H9 (cell line): ENCODE data around the gene AP2M1. TPM values are rescaled to one million over a fixed set of nuclear protein-coding genes. Genes with fewer than 3 reads are reported as not detected.

Experiments
- DNase-seq: peaks from one replicate; pipeline ENCODE4 v3.0.0-alpha.2; 2017
- H2AFZ ChIP-seq: one replicate; pipeline ENCODE4 v1.6.1; 2013; ENCODE audit warnings: mild to moderate bottlenecking, low read length, control low read depth, moderate library complexity
- H2AK5ac ChIP-seq: 2 replicates; pipeline ENCODE4 v1.6.1; 2013; ENCODE audit warnings: low read length, control low read depth, mixed read lengths; ENCODE audit not compliant: insufficient read length
- H2BK120ac ChIP-seq: one replicate; pipeline ENCODE4 v1.6.1; 2013; ENCODE audit warnings: low read depth, mild to moderate bottlenecking, low read length, control low read depth, inconsistent platforms; ENCODE audit not compliant: poor library complexity, severe bottlenecking
- H2BK12ac ChIP-seq: 2 replicates; pipeline ENCODE4 v1.6.1; 2013; ENCODE audit warnings: low read length, control low read depth, mixed read lengths, low read depth; ENCODE audit not compliant: insufficient read length
- H2BK15ac ChIP-seq: 2 replicates; pipeline ENCODE4 v1.6.1; 2013; ENCODE audit warnings: low read depth, low read length, control low read depth
- H2BK20ac ChIP-seq: one replicate; pipeline ENCODE4 v1.6.1; 2013; ENCODE audit warnings: low read depth, mild to moderate bottlenecking, low read length, control low read depth, inconsistent platforms; ENCODE audit not compliant: poor library complexity, severe bottlenecking
- H2BK5ac ChIP-seq: 2 replicates; pipeline ENCODE4 v1.6.1; 2013; ENCODE audit warnings: low read length, control low read depth, mixed read lengths; ENCODE audit not compliant: insufficient read length
- H3K14ac ChIP-seq: 2 replicates; pipeline ENCODE4 v1.6.1; 2013; ENCODE audit warnings: low read length, control low read depth; ENCODE audit not compliant: insufficient read depth
- H3K18ac ChIP-seq: 2 replicates; pipeline ENCODE4 v1.6.1; 2013; ENCODE audit warnings: low read depth, mild to moderate bottlenecking, mixed read lengths, low read length, control low read depth; ENCODE audit not compliant: insufficient read length
- H3K23ac ChIP-seq: 2 replicates; pipeline ENCODE4 v1.6.1; 2013; ENCODE audit warnings: low read length, control low read depth, mixed read lengths, low read depth; ENCODE audit not compliant: insufficient read length
- H3K23me2 ChIP-seq: 2 replicates; pipeline ENCODE4 v1.6.1; 2013; ENCODE audit warnings: low read depth, mild to moderate bottlenecking, mixed read lengths, low read length, control low read depth; ENCODE audit not compliant: insufficient read length, poor library complexity, severe bottlenecking
- H3K27ac ChIP-seq: 2 replicates; pipeline ENCODE4 v1.5.1; 2013; ENCODE audit warnings: low read length, control low read depth, mixed read lengths, low read depth; ENCODE audit not compliant: insufficient read length
- H3K27me3 ChIP-seq: 2 replicates; pipeline ENCODE4 v1.6.1; 2013; ENCODE audit warnings: low read length, control low read depth, inconsistent platforms; ENCODE audit not compliant: insufficient read depth
- H3K4ac ChIP-seq: 2 replicates; pipeline ENCODE4 v1.6.1; 2013; ENCODE audit warnings: low read depth, mild to moderate bottlenecking, control low read depth, inconsistent platforms, low read length, moderate library complexity
- H3K4me1 ChIP-seq: 2 replicates; pipeline ENCODE4 v1.6.1; 2013; ENCODE audit warnings: low read length, control low read depth, inconsistent platforms; ENCODE audit not compliant: insufficient read depth
- H3K4me2 ChIP-seq: 2 replicates; pipeline ENCODE4 v1.6.1; 2013; ENCODE audit warnings: low read length, control low read depth, mixed read lengths; ENCODE audit not compliant: insufficient read length, insufficient read depth
- H3K56ac ChIP-seq: 2 replicates; pipeline ENCODE4 v1.6.1; 2013; ENCODE audit warnings: low read depth, mild to moderate bottlenecking, mixed read lengths, low read length, control low read depth; ENCODE audit not compliant: insufficient read length
- H3K79me1 ChIP-seq: 2 replicates; pipeline ENCODE4 v1.6.1; 2013; ENCODE audit warnings: low read depth, mild to moderate bottlenecking, moderate library complexity, low read length, control low read depth, inconsistent platforms; ENCODE audit not compliant: insufficient read depth, poor library complexity, severe bottlenecking
- H3K79me2 ChIP-seq: 2 replicates; pipeline ENCODE4 v1.6.1; 2013; ENCODE audit warnings: low read length, control low read depth, inconsistent platforms; ENCODE audit not compliant: insufficient read depth
- H3K9ac ChIP-seq: 2 replicates; pipeline ENCODE4 v1.6.1; 2013; ENCODE audit warnings: low read length, control low read depth, mixed read lengths; ENCODE audit not compliant: insufficient read length; ENCODE audit errors: extremely low read depth
- H3K9me3 ChIP-seq: one replicate; pipeline ENCODE4 v1.6.1; 2013; ENCODE audit warnings: low read depth, low read length, inconsistent platforms; ENCODE audit not compliant: control insufficient read depth
- H3T11ph ChIP-seq: one replicate; pipeline ENCODE4 v1.6.1; 2013; ENCODE audit warnings: mild to moderate bottlenecking, low read length, control low read depth, inconsistent platforms
- H4K20me1 ChIP-seq: one replicate; pipeline ENCODE4 v1.6.1; 2013; ENCODE audit not compliant: control insufficient read depth, insufficient read length, insufficient read depth
- H4K5ac ChIP-seq: 2 replicates; pipeline ENCODE4 v1.6.1; 2013; ENCODE audit warnings: low read depth, mild to moderate bottlenecking, mixed read lengths, low read length, control low read depth; ENCODE audit not compliant: insufficient read length
- H4K8ac ChIP-seq: replicated peaks from 2 replicates; pipeline ENCODE4 v1.6.1; 2013; ENCODE audit warnings: low read length, control low read depth, mixed read lengths, low read depth; ENCODE audit not compliant: insufficient read length
- H4K91ac ChIP-seq: 2 replicates; pipeline ENCODE4 v1.6.1; 2013; ENCODE audit warnings: low read depth, mild to moderate bottlenecking, moderate library complexity, mixed read lengths, low read length, control low read depth; ENCODE audit not compliant: insufficient read length
- H3K27ac Mint-ChIP-seq, 3 experiments: 2 replicates in 2 of 3; 3 replicates in 1 of 3; pipeline ENCODE4 v1.8.0; 2020 to 2021; ENCODE audit warnings: mixed read lengths in 3 of 3, mild to moderate bottlenecking in 1 of 3, moderate library complexity in 1 of 3
- H3K27me3 Mint-ChIP-seq: 2 replicates; pipeline ENCODE4 v1.8.0; 2021; ENCODE audit warnings: low read depth, mild to moderate bottlenecking, moderate library complexity, mixed read lengths
- H3K36me3 Mint-ChIP-seq, 3 experiments: 2 replicates in 2 of 3; 3 replicates in 1 of 3; pipeline ENCODE4 v1.8.0; 2020 to 2021; ENCODE audit warnings: low read depth in 3 of 3, mixed read lengths in 3 of 3; ENCODE audit not compliant: insufficient read depth in 1 of 3
- H3K4me1 Mint-ChIP-seq, 2 experiments: 2 replicates each; pipeline ENCODE4 v1.8.0; 2020; ENCODE audit warnings: mixed read lengths in 2 of 2
- H3K4me3 Mint-ChIP-seq, 2 experiments: 2 replicates in 1 of 2; 3 replicates in 1 of 2; pipeline ENCODE4 v1.8.0; 2020 to 2021; ENCODE audit warnings: mild to moderate bottlenecking in 2 of 2, mixed read lengths in 2 of 2, moderate library complexity in 1 of 2
- H3K9me3 Mint-ChIP-seq, 2 experiments: 2 replicates in 1 of 2; 3 replicates in 1 of 2; pipeline ENCODE4 v1.8.0; 2020; ENCODE audit warnings: mild to moderate bottlenecking in 2 of 2, mixed read lengths in 2 of 2, moderate library complexity in 1 of 2
- WGBS: extraction: QIAGEN DNeasy Blood & Tissue Kit; methylation state at CpG from one replicate; pipeline ENCODE4 v1.1.7; 2013; ENCODE audit warnings: missing lambda C conversion rate, low lambda C conversion rate, mixed read lengths; ENCODE audit not compliant: insufficient read length; ENCODE audit errors: extremely low coverage; 5-methylcytosine and 5-hydroxymethylcytosine counted together
- total RNA-seq: library from RNA; stranded (reverse); gene quantifications from 2 replicates; pipeline ENCODE4 v1.2.1, GENCODE V29; 2021
- TF ChIP-seq, protein P1 (sequence below): fragments of 200-600 bp; sonication (generic); conservative IDR thresholded peaks from 3 replicates; pipeline ENCODE4 v1.8.0; 2021; ENCODE audit warnings: antibody characterized with exemption, mild to moderate bottlenecking

AP2M1 gene
- total RNA-seq, 1 experiment from 2014 or later, result 443 TPM

DNA sequence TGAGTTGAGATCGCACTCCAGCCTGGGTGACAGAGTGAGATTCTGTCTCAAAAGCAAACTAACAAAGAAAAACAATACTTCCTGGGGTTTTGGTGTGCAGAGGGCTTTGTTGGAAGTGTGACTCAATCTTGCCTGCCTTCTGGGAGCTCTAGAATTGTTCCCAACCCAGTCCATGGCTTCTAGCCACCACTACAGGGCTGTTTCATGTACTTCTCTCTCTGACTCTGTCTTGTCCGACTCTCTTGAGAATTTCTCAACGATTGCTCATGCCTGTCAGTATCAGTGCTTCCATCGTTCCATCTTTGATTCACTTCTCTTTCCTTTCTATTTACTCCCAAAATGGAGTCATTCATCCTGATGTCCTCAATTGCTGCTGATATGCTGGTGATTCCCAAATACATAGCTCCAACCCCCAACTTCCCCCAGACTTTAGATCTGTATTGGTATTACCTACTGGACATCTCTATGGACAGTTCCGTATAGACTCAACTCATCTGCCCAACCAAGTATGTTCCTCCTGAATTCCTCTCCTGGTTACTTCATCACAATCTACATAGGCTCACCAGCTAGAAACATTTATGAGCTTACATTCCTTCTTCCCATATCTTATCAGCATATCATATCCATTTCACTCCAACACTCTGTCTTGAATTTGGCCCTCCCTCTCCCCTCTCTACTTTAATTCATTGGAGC lies 1.8 kb upstream of the AP2M1 start:
- H2BK12ac ChIP-seq, result no peak overlapping the region
- no peak overlapping the region for H3K27ac Mint-ChIP-seq
- WGBS, result no CpG with 5 or more reads among the region's 5 CpGs
- H3K9ac ChIP-seq, result no peak overlapping the region
- no peak overlapping the region for H2BK15ac ChIP-seq
- no peaks in the 10 kb centered on the region for H3K9me3 Mint-ChIP-seq
- H3K79me1 ChIP-seq, result peaks cover 3% of the 10 kb centered on the region
- H3K27ac ChIP-seq, result no peak overlapping the region
- no peak overlapping the region for H2AK5ac ChIP-seq
- no peak overlapping the region for H2BK120ac ChIP-seq
- H4K20me1 ChIP-seq, result peaks cover 3% of the 10 kb centered on the region
- no peak overlapping the region for H3K23ac ChIP-seq
- TF ChIP-seq, protein P1, sequence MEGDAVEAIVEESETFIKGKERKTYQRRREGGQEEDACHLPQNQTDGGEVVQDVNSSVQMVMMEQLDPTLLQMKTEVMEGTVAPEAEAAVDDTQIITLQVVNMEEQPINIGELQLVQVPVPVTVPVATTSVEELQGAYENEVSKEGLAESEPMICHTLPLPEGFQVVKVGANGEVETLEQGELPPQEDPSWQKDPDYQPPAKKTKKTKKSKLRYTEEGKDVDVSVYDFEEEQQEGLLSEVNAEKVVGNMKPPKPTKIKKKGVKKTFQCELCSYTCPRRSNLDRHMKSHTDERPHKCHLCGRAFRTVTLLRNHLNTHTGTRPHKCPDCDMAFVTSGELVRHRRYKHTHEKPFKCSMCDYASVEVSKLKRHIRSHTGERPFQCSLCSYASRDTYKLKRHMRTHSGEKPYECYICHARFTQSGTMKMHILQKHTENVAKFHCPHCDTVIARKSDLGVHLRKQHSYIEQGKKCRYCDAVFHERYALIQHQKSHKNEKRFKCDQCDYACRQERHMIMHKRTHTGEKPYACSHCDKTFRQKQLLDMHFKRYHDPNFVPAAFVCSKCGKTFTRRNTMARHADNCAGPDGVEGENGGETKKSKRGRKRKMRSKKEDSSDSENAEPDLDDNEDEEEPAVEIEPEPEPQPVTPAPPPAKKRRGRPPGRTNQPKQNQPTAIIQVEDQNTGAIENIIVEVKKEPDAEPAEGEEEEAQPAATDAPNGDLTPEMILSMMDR, result no peak
- no peak overlapping the region for H4K8ac ChIP-seq
- no peaks in the 10 kb centered on the region for H3K9me3 ChIP-seq
- no peak overlapping the region for H4K5ac ChIP-seq
- H3K4me2 ChIP-seq, result no peak overlapping the region
- peaks cover 9% of the 10 kb centered on the region; the same call in 1 of the 2 replicates for H3K79me2 ChIP-seq
- H3T11ph ChIP-seq, result no peak overlapping the region
- DNase-seq, result no peak
- peaks cover 16 to 57% (median 44%) of the 10 kb centered on the region in 3 experiments for H3K36me3 Mint-ChIP-seq
- no peaks in the 10 kb centered on the region for H3K27me3 Mint-ChIP-seq
- no peak overlapping the region for H2AFZ ChIP-seq
- no peak overlapping the region for H4K91ac ChIP-seq
- H2BK20ac ChIP-seq, result no peak overlapping the region
- no peak overlapping the region for H3K4ac ChIP-seq
- peaks cover 23 to 26% of the 10 kb centered on the region in 2 experiments for H3K4me1 Mint-ChIP-seq
- H3K4me1 ChIP-seq, result no peaks in the 10 kb centered on the region; the same call in 1 of the 2 replicates
- H3K23me2 ChIP-seq, result peaks cover 16% of the 10 kb centered on the region
- H3K18ac ChIP-seq, result no peak overlapping the region
- no peak overlapping the region for H2BK5ac ChIP-seq
- no peaks in the 10 kb centered on the region for H3K27me3 ChIP-seq
- H3K4me3 Mint-ChIP-seq, result no peak overlapping the region
- no peak overlapping the region for H3K14ac ChIP-seq
- no peak overlapping the region for H3K56ac ChIP-seq
